Cardiac muscle cell (in vitro differentiated cells and primary cell): ENCODE results near the gene NPLOC4. TPM values are rescaled to one million over a fixed set of nuclear protein-coding genes. Genes with fewer than 3 reads are reported as not detected.

Source experiments
- DNase-seq, 2 donors: peaks; one replicate each; pipeline versions ENCODE4 v3.0.0 to v3.0.0-alpha.2; 2010 to 2017; ENCODE audit warnings: low read depth in 1 of 2, low spot score in 1 of 2
- H3K27ac ChIP-seq: fragments of 200-600 bp; sonication (generic); 2 replicates; pipeline ENCODE4 v1.5.1; 2016
- H3K27me3 ChIP-seq: fragments of 200-600 bp; sonication (generic); 2 replicates; pipeline ENCODE4 v1.6.0; 2016; ENCODE audit warnings: control low read depth
- H3K36me3 ChIP-seq: fragments of 200-600 bp; sonication (generic); 2 replicates; pipeline ENCODE4 v1.5.1; 2016; ENCODE audit warnings: control low read depth
- H3K4me1 ChIP-seq: fragments of 200-600 bp; sonication (generic); 2 replicates; pipeline ENCODE4 v1.8.1; 2017; ENCODE audit warnings: low read depth, mild to moderate bottlenecking, mixed run types
- H3K4me3 ChIP-seq: fragments of 200-600 bp; sonication (generic); 2 replicates; pipeline ENCODE4 v1.5.1; 2016; ENCODE audit warnings: mild to moderate bottlenecking
- H3K9me3 ChIP-seq: fragments of 200-600 bp; sonication (generic); 2 replicates; pipeline ENCODE4 v1.5.1; 2017; ENCODE audit warnings: low read depth, mild to moderate bottlenecking, control low read depth
- polyA plus RNA-seq: library from polyadenylated mRNA; unstranded; fragments of >200 nt; fragmentation: Nextera tagmentation; extraction: Ambion mirVana; gene quantifications from 2 replicates; pipeline ENCODE4 v1.2.1, GENCODE V29; 2016
- total RNA-seq: library from RNA; depleted of rRNA; stranded (reverse); fragments of >200 nt; gene quantifications from 2 replicates; pipeline ENCODE4 v1.2.3, GENCODE V29; 2016
- TF ChIP-seq, protein P1 (sequence below): IDR thresholded peaks from 2 replicates; pipeline ENCODE4 v1.5.1; 2012; ENCODE audit warnings: low read depth, mild to moderate bottlenecking, low read length

NPLOC4 gene
- total and polyA plus RNA-seq, 2 experiments from 2014 or later = 51.5 to 53.8 TPM

DNA sequence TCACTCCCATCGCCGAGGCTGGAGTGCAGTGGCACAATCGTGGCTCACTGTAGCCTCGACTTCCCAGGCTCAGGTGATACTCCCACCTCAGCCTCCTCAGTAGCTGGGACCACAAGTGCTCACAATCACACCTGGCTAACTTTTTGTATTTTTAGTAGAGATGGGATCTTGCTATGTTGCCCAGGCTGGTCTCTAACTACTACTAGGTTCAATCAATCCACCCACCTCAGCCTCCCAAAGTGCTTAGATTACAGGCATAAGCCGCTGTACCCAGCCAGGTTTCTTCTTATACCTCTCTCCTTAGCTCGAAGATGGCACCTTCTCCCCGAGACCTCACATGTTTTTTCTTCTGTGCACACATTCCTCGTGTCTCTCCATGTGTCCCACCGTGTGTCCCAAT is 3.1 kb upstream of the NPLOC4 start:
- TF ChIP-seq, protein P1, sequence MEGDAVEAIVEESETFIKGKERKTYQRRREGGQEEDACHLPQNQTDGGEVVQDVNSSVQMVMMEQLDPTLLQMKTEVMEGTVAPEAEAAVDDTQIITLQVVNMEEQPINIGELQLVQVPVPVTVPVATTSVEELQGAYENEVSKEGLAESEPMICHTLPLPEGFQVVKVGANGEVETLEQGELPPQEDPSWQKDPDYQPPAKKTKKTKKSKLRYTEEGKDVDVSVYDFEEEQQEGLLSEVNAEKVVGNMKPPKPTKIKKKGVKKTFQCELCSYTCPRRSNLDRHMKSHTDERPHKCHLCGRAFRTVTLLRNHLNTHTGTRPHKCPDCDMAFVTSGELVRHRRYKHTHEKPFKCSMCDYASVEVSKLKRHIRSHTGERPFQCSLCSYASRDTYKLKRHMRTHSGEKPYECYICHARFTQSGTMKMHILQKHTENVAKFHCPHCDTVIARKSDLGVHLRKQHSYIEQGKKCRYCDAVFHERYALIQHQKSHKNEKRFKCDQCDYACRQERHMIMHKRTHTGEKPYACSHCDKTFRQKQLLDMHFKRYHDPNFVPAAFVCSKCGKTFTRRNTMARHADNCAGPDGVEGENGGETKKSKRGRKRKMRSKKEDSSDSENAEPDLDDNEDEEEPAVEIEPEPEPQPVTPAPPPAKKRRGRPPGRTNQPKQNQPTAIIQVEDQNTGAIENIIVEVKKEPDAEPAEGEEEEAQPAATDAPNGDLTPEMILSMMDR = no peak
- Histone ChIP-seq H3K36me3 (no peaks in the 10 kb centered on the region), H3K27ac (no peak overlapping the region), H3K4me1 (no peaks in the 10 kb centered on the region), H3K27me3 (no peaks in the 10 kb centered on the region), H3K9me3 (no peaks in the 10 kb centered on the region), H3K4me3 (no peak overlapping the region)
- no peak for DNase-seq

DNA sequence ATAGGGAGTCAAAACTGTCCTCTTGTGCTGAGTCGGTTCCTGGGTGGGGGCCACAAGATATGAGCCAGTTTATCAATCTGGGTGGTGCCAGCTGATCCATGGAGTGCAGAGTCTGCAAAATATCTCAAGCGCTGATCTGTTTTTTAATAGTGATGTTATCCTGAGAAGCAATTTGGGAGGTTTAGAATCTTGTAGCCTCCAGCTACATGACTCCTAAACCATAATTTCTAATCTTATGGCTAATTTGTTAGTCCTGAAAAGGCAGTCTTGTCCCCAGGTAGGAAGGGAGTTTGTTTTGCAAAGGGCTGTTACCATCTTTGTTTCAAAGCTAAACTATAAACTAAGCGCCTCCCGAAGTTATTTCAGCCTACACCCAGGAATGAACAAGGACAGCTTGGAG is 1.8 kb upstream of the NPLOC4 start:
- TF ChIP-seq, protein P1 = no peak
- Histone ChIP-seq H3K36me3 (no peaks in the 10 kb centered on the region), H3K27ac (no peak overlapping the region), H3K4me3 (no peak overlapping the region), H3K4me1 (no peaks in the 10 kb centered on the region), H3K9me3 (no peaks in the 10 kb centered on the region), H3K27me3 (no peaks in the 10 kb centered on the region)
- no peak for DNase-seq

DNA sequence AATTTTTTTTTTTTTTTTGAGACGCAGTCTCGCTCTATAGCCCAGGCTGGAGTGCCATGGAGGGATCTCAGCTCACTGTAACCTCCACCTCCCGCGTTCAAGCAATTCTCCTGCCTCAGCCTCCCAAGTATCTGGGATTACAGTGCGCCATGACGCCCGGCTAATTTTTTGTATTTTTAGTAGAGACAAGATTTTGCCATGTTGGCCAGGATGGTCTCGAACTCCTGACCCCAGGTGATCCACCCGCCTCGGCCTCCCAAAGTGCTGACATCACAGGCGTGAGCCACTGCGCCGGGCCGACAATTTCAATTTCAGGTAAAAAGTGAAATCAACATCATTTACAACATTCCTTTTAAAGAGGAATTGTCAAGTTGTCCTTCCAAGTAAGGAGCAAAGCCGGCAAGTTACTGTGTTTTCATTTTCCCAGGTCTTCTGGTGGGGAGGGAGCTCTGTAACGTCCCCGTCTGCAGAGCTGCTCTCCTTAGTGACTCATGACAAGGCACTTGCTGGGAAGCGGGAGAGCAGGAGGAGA is 873 bp downstream of the NPLOC4 start:
- Histone ChIP-seq H3K36me3 (peaks cover 3% of the 10 kb centered on the region), H3K9me3 (no peaks in the 10 kb centered on the region), H3K27me3 (no peaks in the 10 kb centered on the region), H3K4me3 (peak overlapping the region; percentile 84), H3K27ac (peak overlapping the region; percentile 96), H3K4me1 (no peaks in the 10 kb centered on the region)
- no peak for DNase-seq
- TF ChIP-seq, protein P1 = no peak

DNA sequence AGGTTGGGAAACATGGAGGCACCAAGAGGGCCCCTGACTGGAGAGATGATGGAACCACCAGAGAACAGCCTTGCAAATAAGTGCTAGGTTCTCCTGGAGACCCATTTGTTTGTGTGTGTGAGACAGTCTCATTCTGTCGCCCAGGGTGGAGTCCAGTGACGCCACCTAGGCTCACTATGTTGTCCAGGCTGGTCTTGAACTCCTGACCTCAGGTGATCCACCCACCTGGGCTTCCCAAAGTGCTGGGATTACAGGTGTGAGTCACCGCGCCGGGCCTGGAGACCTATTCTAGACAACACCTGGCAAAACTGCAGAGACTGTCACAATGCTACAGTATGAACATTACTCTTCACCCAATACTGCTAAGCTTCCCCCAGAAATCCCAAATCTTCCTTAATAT is 1.5 kb downstream of the NPLOC4 start:
- no peak for DNase-seq
- Histone ChIP-seq H3K9me3 (no peaks in the 10 kb centered on the region), H3K27me3 (no peaks in the 10 kb centered on the region), H3K4me3 (no peak overlapping the region), H3K36me3 (peaks cover 3% of the 10 kb centered on the region), H3K4me1 (no peaks in the 10 kb centered on the region), H3K27ac (peak overlapping the region; percentile 96)
- TF ChIP-seq, protein P1 = no peak

DNA sequence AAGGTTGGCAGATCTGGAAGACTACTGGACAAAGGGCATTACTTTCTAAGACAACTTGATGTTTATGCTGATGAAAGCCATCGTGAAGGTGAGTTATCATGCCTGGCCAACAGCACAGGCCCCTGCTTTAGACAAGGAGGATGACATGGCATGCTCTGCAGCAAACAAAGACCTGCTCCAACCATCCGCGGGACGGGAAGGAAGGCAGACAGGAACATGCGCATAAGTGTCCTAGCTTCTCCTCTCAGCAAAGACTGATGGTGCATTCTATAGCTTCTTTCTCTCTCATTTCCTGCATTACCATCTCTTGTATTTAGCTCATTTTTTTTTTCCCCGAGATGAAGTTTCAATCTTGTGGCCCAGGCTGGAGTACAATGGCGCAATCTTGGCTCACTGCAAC is 5.4 kb downstream of the NPLOC4 start:
- no peak overlapping the region for H3K4me3 ChIP-seq
- no peaks in the 10 kb centered on the region for H3K27me3 ChIP-seq
- H3K36me3 ChIP-seq = peaks cover 11% of the 10 kb centered on the region
- TF ChIP-seq, protein P1 = no peak
- H3K9me3 ChIP-seq = no peaks in the 10 kb centered on the region
- no peak for DNase-seq
- no peak overlapping the region for H3K27ac ChIP-seq
- no peaks in the 10 kb centered on the region for H3K4me1 ChIP-seq

DNA sequence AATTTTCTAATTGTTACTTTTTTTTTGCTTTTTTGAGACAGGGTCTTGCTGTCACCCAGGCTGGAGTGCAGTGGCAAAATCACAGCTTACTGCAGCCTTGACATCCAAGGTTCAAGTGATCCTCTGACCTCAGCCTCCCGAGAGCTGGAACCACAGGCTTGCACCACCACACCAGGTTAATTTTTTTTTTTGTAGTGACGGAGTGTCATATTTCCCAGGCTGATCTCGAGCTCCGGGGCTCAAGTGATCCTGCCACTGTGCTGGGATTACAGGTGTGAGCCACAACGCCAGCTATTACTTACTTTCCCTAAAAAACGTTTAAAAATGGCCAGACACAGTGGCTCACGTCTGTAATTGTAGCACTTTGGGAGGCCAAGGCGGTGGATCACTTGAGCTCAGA is 6.6 kb downstream of the NPLOC4 start:
- TF ChIP-seq, protein P1 = no peak
- no peak overlapping the region for H3K27ac ChIP-seq
- no peaks in the 10 kb centered on the region for H3K27me3 ChIP-seq
- no peak for DNase-seq
- H3K4me1 ChIP-seq = no peaks in the 10 kb centered on the region
- no peak overlapping the region for H3K4me3 ChIP-seq
- peaks cover 20% of the 10 kb centered on the region for H3K36me3 ChIP-seq
- no peaks in the 10 kb centered on the region for H3K9me3 ChIP-seq
